Adrenal gland (tissue), 12 donors: ENCODE data around the gene SUOX. TPM values are rescaled to one million over a fixed set of nuclear protein-coding genes. Genes with fewer than 3 reads are reported as not detected.

Source experiments
- DNase-seq, 7 donors: peaks; one replicate each; pipeline ENCODE4 v3.0.0-alpha.2; 2019 to 2020
- H3K27ac ChIP-seq, 5 donors: fragments of 200-600 bp; sonication (generic) in 4 of 5; 1 replicate in 3 of 5; 2 replicates in 2 of 5; pipeline versions ENCODE4 v1.5.1 to v1.8.0; 2016 to 2020; ENCODE audit warnings: mild to moderate bottlenecking in 1 of 5
- H3K27me3 ChIP-seq: fragments of 200-600 bp; 2 replicates; pipeline ENCODE4 v1.8.0; 2021
- H3K36me3 ChIP-seq, 2 donors: fragments of 200-600 bp; replicated peaks in 1 of 2; 1 replicate in 1 of 2; 2 replicates in 1 of 2; pipeline versions ENCODE4 v1.5.1 to v1.8.0; 2018 to 2022
- H3K4me1 ChIP-seq, 2 donors: fragments of 200-600 bp; replicated peaks in 1 of 2; 1 replicate in 1 of 2; 2 replicates in 1 of 2; pipeline versions ENCODE4 v1.5.1 to v1.8.0; 2018 to 2021
- H3K4me3 ChIP-seq, 4 donors: fragments of 200-600 bp; sonication (generic) in 3 of 4; one replicate each; pipeline ENCODE4 v1.5.1; 2016 to 2018
- H3K9me3 ChIP-seq, 3 donors: fragments of 200-600 bp; sonication (generic) in 1 of 3; replicated peaks in 1 of 3; 1 replicate in 2 of 3; 2 replicates in 1 of 3; pipeline versions ENCODE4 v1.5.1 to v1.8.0; 2016 to 2021
- POLR2A ChIP-seq, 2 donors: fragments of 450-650 bp; IDR thresholded peaks; one replicate each; pipeline ENCODE4 v1.6.1; 2017; ENCODE audit warnings: antibody characterized with exemption in 2 of 2, mild to moderate bottlenecking in 2 of 2, moderate library complexity in 1 of 2
- WGBS, 4 donors: extraction: QIAGEN DNeasy Blood & Tissue Kit in 2 of 4; methylation state at CpG; one replicate each; pipeline versions ENCODE4 v1.1.5 to v1.1.7; 2013 to 2017; 5-methylcytosine and 5-hydroxymethylcytosine counted together
- intact Hi-C, 2 donors: fragments of 100-400 bp; cut with DNase I; formaldehyde crosslinking; loops; one replicate each; pipeline versions ENCODE4 v1.14.1 to v1.15.0; 2022 to 2023
- polyA plus RNA-seq, 3 donors: library from polyadenylated mRNA; stranded (reverse); fragments of 200-250 nt in 2 of 3; fragments of 350-450 nt in 1 of 3; fragmentation: Illumina TruSeq in 1 of 3; extraction: RNeasy Lipid Tissue Mini Kit (QIAGEN cat#74804) in 1 of 3; gene quantifications; one replicate each; pipeline ENCODE4 v1.2.3, GENCODE V29; 2013 to 2014
- total RNA-seq, 9 donors: library from RNA; depleted of rRNA in 4 of 9; stranded (reverse); fragments of >200 nt in 4 of 9; fragments of 120-200 nt in 1 of 9; fragmentation: NEBNext Ultra II Directional in 1 of 9; extraction: Animal tissue kit (Norgen Biotek cat#: 25700) in 1 of 9; gene quantifications; one replicate each; pipeline versions ENCODE4 v1.1.0 to v1.2.4, GENCODE V29; 2013 to 2023
- TF ChIP-seq, protein P1 (sequence below), 6 experiments: fragments of 450-650 bp in 4 of 6; fragments of 200-600 bp in 2 of 6; sonication (generic) in 1 of 6; IDR thresholded peaks; 1 replicate in 5 of 6; 2 replicates in 1 of 6; pipeline versions ENCODE4 v1.5.1 to v1.8.0; 2016 to 2021; ENCODE audit warnings: antibody characterized with exemption in 6 of 6, mild to moderate bottlenecking in 2 of 6, moderate library complexity in 1 of 6
- donor health status: healthy with polysubstance abuse.
- donor health status: Bipolar disorder and iron deficiency.
- donor health status: DM: yes; HTN: yes; CAD: no.
- donor health status: DM: no; HTN: no; CAD: no.
- donor health status: DM: no; HTN: no; CAD: no.
- donor health status: DM: yes; HTN: yes; CAD: no.

Gene SUOX
- total and polyA plus RNA-seq, 12 donors: 27.7 to 72.6 (median 55.5) TPM

DNA sequence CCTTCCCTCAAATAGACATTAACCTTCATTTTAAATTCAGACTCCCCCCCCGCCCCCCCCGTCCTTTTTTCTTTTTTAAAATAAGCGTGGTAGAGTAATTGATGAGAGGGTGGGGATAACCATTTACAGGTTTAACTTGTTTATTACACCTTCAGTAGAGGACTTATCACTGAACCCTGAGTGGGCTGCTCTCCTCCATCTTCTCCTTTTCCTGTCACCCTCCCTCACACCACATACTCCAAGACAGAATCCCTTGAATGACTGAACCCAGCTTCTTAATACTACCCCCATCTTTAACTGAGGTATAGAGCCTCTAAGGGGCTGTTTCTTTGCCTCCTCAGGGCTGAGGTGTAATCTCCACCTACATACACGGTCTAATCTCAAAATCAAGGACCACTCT is 20.1 kb downstream of the SUOX start:
- Histone ChIP-seq H3K4me1 (peaks cover 24 to 25% of the 10 kb centered on the region in 2 donors), H3K4me3 (no peak overlapping the region), H3K9me3 (no peaks in the 10 kb centered on the region), H3K36me3 (peaks cover 0 to 11% of the 10 kb centered on the region in 2 donors), H3K27ac (no peak overlapping the region), H3K27me3 (no peaks in the 10 kb centered on the region)
- DNase-seq: no peak
- WGBS, 4 donors: 83 to 91% (median 91%) methylated on average over 4 of the region's 4 CpGs
- intact Hi-C loops: no loop called here
- TF ChIP-seq, protein P1, sequence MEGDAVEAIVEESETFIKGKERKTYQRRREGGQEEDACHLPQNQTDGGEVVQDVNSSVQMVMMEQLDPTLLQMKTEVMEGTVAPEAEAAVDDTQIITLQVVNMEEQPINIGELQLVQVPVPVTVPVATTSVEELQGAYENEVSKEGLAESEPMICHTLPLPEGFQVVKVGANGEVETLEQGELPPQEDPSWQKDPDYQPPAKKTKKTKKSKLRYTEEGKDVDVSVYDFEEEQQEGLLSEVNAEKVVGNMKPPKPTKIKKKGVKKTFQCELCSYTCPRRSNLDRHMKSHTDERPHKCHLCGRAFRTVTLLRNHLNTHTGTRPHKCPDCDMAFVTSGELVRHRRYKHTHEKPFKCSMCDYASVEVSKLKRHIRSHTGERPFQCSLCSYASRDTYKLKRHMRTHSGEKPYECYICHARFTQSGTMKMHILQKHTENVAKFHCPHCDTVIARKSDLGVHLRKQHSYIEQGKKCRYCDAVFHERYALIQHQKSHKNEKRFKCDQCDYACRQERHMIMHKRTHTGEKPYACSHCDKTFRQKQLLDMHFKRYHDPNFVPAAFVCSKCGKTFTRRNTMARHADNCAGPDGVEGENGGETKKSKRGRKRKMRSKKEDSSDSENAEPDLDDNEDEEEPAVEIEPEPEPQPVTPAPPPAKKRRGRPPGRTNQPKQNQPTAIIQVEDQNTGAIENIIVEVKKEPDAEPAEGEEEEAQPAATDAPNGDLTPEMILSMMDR (IDR thresholded peaks at IDR 0.05): no peak
- TF ChIP-seq POLR2A (IDR thresholded peaks at IDR 0.05): no peak

DNA sequence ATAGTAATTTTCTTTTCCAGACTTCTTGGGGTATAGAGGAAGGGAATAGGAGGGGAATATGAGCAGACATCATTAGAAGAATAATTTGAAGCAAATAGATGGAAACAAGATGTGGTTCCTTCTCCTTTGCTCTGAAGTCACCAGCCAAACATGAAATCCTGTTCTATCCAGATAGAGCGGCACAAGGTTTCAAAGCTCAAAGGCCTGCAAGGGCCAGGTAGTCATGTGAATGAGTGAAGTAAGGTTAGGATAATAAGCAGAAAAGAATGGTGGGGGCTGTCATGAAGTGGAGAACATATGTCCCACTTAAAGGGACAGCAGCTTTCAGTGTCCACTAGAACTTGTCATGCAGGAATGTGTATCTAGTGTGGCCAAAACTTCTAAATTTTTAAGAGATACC is 21.3 kb downstream of the SUOX start:
- DNase-seq: no peak
- WGBS, 4 donors: 92 to 100% (median 96%) methylated on average over 1 of the region's 1 CpG
- intact Hi-C loops: no loop called here
- Histone ChIP-seq H3K4me3 (no peak overlapping the region), H3K4me1 (peaks cover 28 to 36% of the 10 kb centered on the region in 2 donors), H3K9me3 (no peaks in the 10 kb centered on the region), H3K36me3 (peaks cover 0 to 6% of the 10 kb centered on the region in 2 donors), H3K27me3 (no peaks in the 10 kb centered on the region), H3K27ac (no peak overlapping the region)
- TF ChIP-seq, protein P1 (IDR thresholded peaks at IDR 0.05): no peak
- no peak for TF ChIP-seq POLR2A (IDR thresholded peaks at IDR 0.05)

DNA sequence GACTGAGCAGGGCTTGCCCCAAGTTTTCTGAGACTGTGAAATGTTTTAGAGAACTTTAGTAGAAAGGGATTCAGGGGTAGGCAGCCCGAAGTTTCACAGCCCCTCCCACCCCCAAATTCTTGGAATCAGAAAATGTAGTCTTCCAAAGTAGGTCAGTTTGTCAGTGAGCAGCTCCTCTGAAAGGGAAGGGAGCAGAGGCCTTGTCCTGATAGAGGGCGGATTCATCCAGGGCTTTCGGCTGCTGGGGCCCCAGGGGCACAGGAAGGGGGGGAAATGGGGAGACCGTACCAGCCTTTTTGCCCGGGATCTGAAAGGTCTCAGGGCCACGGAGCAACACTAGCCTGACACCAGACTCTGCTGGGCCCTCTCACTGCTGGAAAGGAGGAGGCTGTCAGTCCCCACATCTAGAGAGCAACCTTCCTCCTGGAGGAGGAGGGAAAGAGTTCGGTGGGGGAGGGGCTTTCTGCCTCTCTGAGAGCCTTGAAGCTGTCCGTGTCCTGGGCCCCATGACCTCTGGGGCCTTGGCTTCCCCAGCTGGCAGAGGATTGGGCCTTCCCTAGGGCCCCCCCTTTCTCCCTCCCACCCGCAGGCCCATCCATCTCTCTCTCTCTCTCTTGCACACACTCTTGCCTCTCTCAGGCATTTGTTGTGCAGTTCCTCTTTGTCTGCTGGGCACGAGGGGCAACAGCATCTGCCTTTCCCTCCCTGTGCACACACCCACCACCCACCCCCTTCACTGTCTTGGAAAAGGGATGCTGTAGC is 23.5 kb downstream of the SUOX start, which contains the start of gene IKZF4:
Gene IKZF4 (plus strand): TSS at position 621 of the 762 bp plus-strand sequence. CDS start 451 bp downstream, outside the sequence.
- intact Hi-C loops: loop anchor here in 1 of 2 donors (5.0 kb wide), 1 partner anchor 147 kb away; no protein-coding TSS in a partner anchor
- peak within 1 kb of the TSS; percentile 35 to 90 (median 63) for H3K27ac ChIP-seq
- TF ChIP-seq, protein P1 (IDR thresholded peaks at IDR 0.05): no peak
- TF ChIP-seq POLR2A (IDR thresholded peaks at IDR 0.05): peak in 1 of 2 donors; percentile 41
- peaks cover 28 to 41% of the 10 kb centered on the region in 2 donors for H3K4me1 ChIP-seq
- peak; percentile 79 to 92 (median 90) for DNase-seq
- no peaks in the 10 kb centered on the region for H3K9me3 ChIP-seq
- H3K4me3 ChIP-seq: peak within 1 kb of the TSS in 2 of 4 donors; percentile 12 to 39
- peaks cover 0 to 17% of the 10 kb centered on the region in 2 donors for H3K36me3 ChIP-seq
- no peaks in the 10 kb centered on the region for H3K27me3 ChIP-seq
- 9 to 14% (median 13%) methylated on average over 8 to 10 of the region's 10 CpGs for WGBS, 4 donors

GRCh38 chr12:56021889-56022497 is 24.9 kb downstream of the SUOX start:
- Histone ChIP-seq H3K4me1 (peaks cover 28 to 41% of the 10 kb centered on the region in 2 donors), H3K27me3 (no peaks in the 10 kb centered on the region), H3K36me3 (peaks cover 0 to 26% of the 10 kb centered on the region in 2 donors), H3K27ac (peak overlapping the region; percentile 35 to 90 (median 63)), H3K4me3 (peak overlapping the region in 2 of 4 donors; percentile 12 to 39), H3K9me3 (no peaks in the 10 kb centered on the region)
- DNase-seq: peak in 1 of 7 donors; percentile 16
- WGBS, 4 donors: 30 to 39% (median 35%) methylated on average over 2 of the region's 2 CpGs
- TF ChIP-seq POLR2A (IDR thresholded peaks at IDR 0.05): no peak
- TF ChIP-seq, protein P1 (IDR thresholded peaks at IDR 0.05): no peak
- intact Hi-C loops: loop anchor here in 1 of 2 donors (5.0 kb wide), 1 partner anchor 145 kb away; no protein-coding TSS in a partner anchor
